GM18951 (cell line): ENCODE results near the gene SMARCAD1.
"Not testable (repeated sequence)": the region's sequence is repeated elsewhere in the genome, so short reads cannot be mapped to it uniquely, and the experiment has no call there.

ENCODE experiments used
- POLR2A ChIP-seq: IDR thresholded peaks from 4 replicates; pipeline ENCODE4 v1.6.1; 2011; ENCODE audit warnings: mild to moderate bottlenecking; ENCODE audit not compliant: insufficient read length, insufficient read depth; ENCODE audit errors: extremely low read depth
- in situ Hi-C: fragments of 300-500 bp; cut with MboI; formaldehyde crosslinking; loops from one replicate; pipeline ENCODE4 v1.12.0; 2022; ENCODE audit warnings: low sequenced_read_pairs, mixed read lengths, inconsistent platforms; ENCODE audit not compliant: unreplicated experiment

Gene SMARCAD1

GRCh38 chr4:94333866-94334265, 126.2 kb downstream of the SMARCAD1 start:
- TF ChIP-seq POLR2A = no peak
- in situ Hi-C loops = no loop called here

DNA sequence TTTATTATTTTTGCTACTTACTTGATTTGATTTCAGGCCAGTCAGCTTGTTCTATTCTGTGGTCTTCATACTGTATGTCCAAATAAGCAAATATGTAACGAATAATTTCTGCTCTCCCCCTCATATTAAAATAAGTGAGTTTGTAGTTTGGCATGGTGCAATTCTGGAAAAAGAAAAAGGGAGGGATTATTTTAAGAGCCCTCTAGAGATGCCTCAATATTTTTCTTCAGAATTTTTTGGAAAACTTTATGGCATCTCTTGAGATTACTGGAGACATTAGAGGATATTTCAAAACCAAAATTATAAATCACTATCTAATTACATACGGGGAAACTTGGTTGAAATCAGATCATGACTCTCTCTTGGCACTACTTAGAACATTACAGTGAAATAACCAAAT, 126.8 kb downstream of the SMARCAD1 start:
- TF ChIP-seq POLR2A = no peak
- in situ Hi-C loops = no loop called here

DNA sequence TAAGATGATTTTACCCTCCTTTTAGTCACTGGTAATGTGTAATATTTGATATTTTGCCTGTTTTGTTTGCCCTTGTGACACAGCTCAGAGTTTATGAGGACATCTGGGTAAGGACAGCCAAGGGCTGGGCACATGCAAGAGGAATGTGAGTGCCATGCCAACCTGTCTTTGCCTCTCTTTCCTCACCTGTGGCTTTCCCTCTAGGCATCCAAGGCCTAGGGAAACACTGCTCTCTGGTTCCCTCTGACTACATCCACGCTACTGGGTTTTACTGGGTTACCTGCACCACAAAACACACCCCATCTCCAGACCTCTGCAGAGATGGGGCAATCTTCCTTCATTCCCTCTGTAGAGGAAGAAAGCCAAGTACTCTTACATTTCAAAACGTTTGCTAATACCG, 127.3 kb downstream of the SMARCAD1 start:
- TF ChIP-seq POLR2A = no peak
- in situ Hi-C loops = no loop called here

DNA sequence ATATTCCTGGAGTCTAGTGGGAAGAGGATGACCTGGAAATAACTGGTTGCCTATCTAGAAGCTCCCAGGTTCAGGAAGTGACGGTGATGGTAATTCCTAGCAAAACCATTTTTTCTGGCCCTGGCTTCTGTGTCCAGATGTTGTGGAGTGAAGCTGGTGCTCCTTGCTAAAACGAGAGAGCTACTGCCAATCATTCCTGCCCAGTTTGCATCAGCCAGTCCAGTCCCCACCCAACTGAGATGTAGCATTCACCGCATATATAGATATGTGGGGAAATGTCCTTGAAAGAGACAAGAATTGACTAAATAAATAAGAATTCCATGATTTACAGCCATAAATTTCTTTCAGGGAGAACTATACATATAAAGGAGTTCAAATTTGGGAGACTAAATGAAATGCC, 128.6 kb downstream of the SMARCAD1 start:
- in situ Hi-C loops = no loop called here
- TF ChIP-seq POLR2A = no peak

DNA sequence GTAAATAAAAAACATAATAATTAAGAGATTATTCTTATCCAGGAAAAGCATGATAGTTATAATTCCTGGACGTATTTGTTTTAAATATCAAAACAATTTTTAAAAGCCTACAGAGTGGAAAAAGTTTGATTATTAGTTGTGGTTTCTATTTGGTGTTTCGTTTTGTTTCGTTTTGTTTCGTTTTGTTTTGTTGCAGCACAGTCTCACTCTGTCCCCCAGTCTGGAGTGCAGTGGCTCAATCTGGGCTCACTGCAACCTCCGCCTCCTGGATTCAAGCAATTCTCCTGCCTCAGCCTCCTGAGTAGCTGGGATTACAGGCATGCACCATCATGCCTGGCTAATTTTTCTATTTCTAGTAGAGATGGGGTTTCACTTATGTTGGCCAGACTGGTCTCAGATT, 129.1 kb downstream of the SMARCAD1 start:
- in situ Hi-C loops = not testable (repeated sequence)

DNA sequence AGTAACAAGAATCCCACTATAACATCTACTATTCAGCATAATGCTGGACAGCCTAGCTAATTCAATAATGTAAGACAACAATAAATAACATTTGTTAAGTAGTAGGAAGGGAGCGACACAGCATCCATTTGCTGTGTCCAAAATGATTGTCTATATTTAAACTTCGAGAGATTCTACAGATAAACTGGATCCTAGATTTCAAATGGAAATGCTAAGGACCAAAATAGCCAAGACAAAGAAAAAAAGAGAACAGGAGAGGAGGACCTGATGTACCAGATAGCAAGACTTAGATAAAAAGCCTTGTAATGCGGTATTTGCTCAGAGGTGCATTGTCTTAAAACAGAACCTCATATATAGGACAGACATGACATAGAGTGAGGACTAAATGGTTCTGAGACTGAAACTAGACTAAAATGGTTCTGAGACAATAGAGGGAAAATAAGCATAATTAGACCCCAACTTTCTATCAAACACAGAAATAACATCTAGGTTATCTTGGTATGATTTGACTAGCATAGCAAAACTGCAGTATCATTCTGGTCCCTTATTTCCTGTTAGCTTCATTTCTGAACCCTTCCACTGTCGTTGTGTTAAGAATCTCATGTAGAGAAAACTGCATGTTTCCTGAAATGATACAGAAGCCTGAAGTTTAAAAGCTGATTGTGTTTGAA, 131.2 kb downstream of the SMARCAD1 start:
- in situ Hi-C loops = no loop called here
- TF ChIP-seq POLR2A = no peak

DNA sequence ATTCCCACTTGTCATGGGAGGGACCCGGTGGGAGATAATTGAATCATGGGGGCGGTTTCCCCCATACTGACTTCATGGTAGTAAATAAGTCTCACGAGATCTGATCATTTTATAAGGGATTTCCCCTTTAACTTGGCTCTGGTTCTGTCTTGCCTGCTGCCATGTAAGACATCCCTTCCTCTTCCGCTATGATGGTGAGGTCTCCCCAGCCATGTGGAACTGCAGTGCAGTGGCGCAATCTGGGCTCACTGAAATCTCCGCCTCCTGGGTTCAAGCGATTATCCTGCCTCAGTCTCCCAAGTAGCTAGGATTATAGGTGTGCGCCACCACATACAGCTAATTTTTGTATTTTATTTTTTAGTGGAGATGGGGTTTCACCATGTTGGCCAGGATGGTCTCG, 132.1 kb downstream of the SMARCAD1 start:
- in situ Hi-C loops = no loop called here
- no peak for TF ChIP-seq POLR2A
